ENCODE measurements around the gene IKBKG.
"Not testable (repeated sequence)": the region's sequence is repeated elsewhere in the genome, so short reads cannot be mapped to it uniquely, and the experiment has no call there.

The IKBKG gene

DNA sequence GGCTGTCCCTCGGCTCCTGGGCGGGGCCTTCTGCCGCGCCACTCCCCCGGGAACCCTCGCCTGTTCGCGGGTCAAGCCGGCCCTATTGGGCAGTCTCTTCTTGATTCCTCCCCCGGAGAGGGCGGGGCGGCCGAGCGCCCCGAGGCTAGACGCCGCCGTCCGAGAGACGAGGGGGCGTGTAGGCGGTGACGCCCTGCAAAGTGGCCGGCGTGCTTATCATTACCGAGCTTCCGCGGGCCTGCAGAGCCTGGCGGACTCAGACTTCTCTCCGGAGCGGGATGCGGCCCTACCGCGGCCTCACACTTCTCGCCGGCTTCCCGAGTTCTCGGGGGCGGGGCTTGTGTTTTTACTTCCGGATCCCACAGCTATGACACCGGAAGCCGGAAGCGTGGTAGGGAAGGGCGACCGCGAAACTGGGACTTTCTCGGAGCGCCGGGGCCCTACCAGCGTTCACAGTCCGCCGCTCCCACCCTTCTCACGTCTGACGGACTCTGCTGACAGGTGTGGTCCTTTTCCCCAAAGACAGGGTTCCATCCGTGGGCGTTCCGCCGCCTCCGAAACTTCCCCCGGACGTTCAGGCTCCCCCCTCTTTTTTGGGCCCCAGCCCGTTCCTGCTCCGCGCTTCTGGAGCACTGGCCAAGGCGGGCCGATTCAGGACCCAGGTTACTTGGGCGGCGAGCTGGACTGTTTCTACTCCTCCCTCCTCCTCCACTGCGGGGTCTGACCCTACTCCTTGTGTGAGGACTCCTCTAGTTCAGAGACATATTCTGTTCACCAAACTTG, at the start of gene IKBKG:
IKBKG (plus strand) TSS at position 376 of the 783 bp plus-strand sequence. CDS start 4,383 bp downstream, outside the sequence.
- peak; percentile 90 for DNase-seq

DNA sequence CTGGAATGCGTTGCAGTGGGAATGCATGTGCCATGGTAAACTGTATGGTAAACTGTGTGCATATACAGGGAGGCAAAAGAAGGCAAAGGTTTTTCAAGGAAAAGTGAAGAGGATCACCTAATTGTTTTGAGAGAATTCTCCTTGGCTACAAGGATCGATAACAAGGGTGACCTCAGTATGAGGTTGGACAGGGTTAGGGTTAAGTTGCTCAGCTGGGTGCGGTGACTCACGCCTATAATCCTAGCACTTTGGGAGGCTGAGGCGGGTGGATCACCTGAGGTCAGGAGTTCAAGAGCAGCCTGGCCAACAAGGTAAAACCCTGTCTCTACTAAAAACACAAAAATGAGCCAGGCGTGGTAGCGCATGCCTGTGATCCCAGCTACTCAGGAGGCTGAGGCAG, 46.0 kb upstream of the IKBKG start:
- not testable (repeated sequence) for DNase-seq

- no peak for DNase-seq
Measured at GRCh38 chrX:154502098-154502497, 45.3 kb upstream of the IKBKG start.

DNA sequence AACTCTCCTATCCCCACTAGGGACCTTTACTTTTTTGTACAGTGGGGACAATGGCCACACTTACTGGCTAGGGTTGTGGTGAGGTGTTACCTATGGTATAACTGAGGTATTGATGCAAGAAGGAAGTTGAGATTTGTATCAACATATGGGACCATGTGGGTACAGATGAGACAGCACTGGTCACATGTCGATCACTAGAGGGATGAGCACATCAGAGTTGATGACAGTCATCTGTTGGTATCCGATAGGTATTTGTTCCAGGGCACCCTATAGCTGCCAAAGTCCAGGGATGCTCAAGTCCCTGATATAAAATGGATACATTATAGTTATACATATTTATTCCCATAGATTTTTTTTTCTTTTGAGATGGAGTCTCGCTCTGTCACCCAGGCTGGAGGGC, 44.4 kb upstream of the IKBKG start:
- no peak for DNase-seq

DNA sequence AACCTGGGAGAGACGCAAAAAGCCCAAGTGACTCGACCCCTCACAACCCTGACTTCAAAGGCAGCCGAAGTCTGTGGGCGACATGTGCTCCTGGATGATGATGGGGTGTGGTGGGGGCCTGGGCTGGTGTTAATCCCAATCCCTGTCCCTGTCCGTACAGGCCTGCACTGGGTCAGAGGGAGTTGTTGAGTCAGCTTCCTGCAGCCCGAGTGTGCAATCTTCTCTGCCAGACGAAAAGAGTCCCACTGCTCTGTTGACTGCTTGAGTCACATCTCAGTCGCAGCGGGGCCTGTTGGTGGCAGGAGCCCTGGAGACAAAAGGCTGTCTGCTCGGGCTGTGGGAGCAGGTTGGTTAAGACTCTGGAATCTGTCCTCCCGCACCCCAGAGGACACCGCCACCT, 41.7 kb upstream of the IKBKG start:
- DNase-seq = no peak

GRCh38 chrX:154506483-154507332, 40.7 kb upstream of the IKBKG start:
- no peak for DNase-seq

GRCh38 chrX:154507673-154508383, 39.6 kb upstream of the IKBKG start:
- no peak for DNase-seq

- DNase-seq = no peak
Measured at GRCh38 chrX:154508384-154508745, 39.1 kb upstream of the IKBKG start.

GRCh38 chrX:154509455-154509854, 38.0 kb upstream of the IKBKG start:
- DNase-seq = no peak

DNA sequence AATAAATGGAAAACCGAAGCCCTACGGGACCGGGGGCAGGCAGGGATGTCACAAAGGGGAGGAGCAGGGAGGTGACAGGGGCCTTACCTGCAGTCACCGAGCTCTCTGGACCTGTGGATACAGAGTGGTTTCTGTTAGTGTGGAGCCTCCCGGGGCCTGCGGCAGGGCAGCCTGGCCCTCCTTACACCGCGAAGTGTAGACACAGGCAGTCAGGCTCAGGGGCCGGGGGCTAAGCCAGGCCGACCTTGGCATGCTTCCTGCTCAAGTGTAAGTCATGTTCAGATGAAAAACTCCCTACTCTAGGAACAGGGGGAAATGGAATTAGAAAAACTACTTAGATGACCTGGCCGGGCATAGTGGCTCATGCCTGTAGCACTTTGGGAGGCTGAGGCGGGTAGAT, 35.7 kb upstream of the IKBKG start:
- no peak for DNase-seq

DNA sequence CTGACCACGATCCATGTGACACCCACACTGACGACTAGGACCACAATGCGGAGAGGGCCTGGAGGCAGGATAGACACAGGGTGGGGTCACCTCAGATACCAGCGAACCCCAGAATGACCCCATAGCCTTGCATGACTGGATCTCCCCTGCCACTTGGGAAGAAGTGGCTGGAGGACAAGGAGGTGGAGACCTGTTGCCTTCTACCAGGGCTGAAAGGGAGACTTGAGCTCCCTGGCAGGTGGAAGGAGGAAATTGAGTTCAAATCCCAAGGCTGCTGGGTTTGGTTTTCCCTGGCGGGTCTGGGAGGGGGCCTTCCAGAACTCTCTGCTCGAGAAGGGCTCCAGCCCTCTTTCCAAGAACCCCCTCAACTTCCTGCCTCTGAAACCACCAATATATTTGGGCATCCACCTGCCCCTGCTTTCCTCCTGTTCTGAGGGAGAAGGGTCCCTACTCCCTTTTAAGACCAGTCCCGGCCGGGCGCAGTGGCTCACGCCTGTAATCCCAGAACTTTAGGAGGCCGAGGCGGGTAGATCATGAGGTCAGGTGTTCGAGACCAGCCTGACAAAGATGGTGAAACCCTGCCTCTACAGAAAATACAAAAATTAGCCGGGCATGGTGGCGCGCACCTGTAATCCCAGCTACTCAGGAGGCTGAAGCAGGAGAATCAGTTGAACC, 34.4 kb upstream of the IKBKG start:
- DNase-seq = no peak

DNA sequence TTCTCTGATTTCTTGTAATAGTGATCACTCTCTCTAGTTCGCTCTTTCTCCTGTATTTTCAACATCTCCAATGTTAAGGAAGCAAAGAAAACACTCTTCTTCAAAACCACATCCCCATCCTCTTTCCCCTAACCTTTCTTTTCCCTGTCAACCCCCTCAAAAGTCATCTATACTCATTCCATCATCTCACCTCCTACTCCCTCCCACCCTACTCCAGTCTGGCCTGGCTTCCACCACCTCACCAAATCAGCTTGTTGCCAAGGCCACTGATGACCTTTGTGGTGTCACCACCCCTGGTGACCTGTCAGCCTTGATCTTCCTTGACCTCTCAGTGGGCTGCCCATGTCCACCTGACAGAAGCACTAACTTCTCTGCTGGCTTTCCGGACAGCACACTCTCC, 33.7 kb upstream of the IKBKG start:
- DNase-seq = no peak

GRCh38 chrX:154515090-154515965, 32.1 kb upstream of the IKBKG start:
- no peak for DNase-seq

DNA sequence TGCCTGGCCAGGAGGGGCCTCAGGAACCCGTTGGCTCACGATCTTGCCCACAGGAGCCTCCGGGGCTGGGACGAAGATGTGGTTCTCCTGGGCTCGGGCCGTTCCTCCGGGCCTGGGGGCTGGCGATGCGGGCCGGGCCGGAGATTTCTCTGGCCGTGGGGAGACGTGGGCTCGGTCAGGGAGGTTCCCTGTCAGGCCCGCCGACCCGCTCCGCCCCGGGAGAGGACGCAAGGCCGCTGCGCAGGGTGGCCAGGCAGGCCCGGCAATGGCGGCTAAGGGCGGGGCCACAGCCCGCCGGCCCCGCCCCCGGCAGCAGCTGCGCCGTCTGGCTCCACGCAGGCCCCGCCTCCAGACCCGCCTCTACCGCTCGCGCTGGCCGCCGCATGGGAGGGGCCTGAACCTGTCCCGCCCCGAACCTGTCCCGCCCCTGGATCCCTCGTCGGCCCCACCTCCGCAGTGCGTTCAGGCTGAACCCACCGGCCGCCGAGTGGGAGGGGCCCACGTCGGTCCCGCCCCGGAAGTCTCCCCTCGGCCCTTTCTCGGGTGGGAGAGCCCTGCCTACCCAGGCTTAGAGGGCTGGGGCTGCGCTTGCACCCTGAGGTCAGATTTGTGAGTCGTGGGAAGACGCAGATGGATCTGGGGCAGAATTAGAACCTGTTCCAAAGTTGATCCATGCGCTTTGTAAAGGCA, 31.3 kb upstream of the IKBKG start, which contains the start of gene FAM3A:
FAM3A (minus strand) TSS at position 267 of the 690 bp plus-strand sequence. CDS start 460 bp downstream, outside the sequence.
- peak; percentile 60 for DNase-seq

DNA sequence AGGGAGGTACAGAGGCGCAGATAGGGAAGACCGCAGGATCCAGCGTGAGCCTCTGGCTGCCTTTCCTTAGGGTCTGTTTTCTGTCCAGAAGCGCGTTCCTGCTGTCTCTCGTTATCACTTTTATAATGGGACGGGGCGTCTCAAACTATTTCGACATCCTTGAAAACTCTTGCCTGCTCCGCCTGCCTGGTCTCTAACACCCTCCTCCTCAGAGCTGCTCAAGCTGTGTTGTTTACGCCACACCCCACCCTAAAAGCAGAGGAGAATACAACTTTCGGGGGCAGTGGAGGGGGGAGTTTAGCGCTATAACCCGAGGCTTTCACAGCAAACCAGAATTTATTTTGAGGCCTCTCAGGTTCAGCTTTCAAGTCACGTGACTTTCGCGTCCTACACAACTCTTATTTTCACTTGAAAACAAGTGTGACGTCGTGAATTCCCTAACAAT, 30.7 kb upstream of the IKBKG start:
- DNase-seq = no peak

GRCh38 chrX:154517101-154517781, 30.2 kb upstream of the IKBKG start:
- no peak for DNase-seq

DNA sequence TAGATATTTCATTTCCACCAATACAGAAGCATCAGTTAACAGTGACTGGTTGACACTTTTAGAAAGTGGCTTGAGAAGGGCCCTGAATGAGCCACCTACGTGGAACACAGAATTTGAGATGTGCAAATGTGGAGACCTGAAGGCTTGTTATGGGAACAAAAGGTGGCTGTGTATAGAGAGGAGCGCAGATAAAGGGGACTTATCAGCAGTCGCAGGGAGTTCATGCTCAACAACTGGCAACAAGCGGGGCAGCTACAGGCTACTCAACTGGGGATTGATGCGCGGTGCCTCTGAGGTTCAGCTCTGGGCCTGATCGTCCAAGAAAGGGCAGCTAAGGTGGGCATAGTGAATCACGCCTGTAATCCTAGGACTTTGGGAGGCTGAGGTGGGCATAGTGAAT, 28.0 kb upstream of the IKBKG start:
- DNase-seq = no peak

DNA sequence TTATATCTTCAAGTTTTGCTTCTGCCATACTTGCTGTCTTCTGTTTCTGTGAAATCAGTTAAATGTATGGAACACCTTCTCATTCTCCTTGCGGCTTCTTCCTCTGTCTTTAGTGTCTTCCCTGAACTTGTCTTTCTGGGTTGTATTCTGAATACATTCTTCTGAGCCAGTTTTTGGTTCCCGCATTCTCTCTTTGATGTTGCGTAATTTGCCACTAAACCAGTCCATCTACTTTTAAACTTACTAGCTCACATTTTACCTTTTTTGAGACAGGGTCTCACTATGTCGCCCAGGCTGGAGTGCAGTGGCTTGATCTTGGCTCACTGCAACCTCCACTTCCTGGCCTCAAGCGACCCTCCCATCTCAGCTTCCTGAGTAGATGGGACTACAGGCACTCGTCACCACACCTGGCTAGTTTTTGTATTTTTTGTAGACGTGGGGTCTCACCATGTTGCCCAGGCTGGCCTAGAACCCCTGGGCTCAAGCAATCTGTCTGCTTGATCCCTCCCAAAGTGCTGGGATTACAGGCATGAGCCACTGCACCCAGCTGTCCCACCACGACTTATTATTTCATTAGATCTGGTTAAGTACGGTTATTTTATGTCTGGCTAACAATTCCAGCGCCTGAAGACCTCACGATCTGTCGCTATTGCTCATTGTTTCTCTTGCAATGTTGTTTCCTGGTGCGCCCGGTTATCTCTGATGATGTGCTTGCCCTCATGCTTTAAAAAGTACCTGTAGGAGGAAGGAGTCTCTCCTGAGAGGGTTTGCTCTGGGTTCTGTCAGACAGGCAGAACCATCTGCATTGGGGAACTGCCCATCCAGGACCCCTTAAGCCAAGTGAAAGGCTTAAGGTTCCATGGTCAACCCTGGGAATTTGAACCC, 21.6 kb upstream of the IKBKG start:
- no peak for DNase-seq
